HEK293 (cell line): ENCODE data around the gene HOXA10.

ENCODE experiments used
- FEZF1 ChIP-seq: fragments of 450-650 bp; formaldehyde crosslinking; IDR thresholded peaks from 2 replicates; pipeline ENCODE4 v1.5.1; 2016; ENCODE audit warnings: missing biosample characterization, missing genetic modification characterization
- GFI1B ChIP-seq: fragments of 450-650 bp; formaldehyde crosslinking; IDR thresholded peaks from 2 replicates; pipeline ENCODE4 v1.5.1; 2016; ENCODE audit warnings: missing biosample characterization, missing genetic modification characterization
- GLIS2 ChIP-seq: fragments of 450-650 bp; formaldehyde crosslinking; IDR thresholded peaks from 2 replicates; pipeline ENCODE4 v1.5.1; 2016; ENCODE audit warnings: missing biosample characterization, missing genetic modification characterization
- KLF8 ChIP-seq: fragments of 450-650 bp; formaldehyde crosslinking; IDR thresholded peaks from 2 replicates; pipeline ENCODE4 v1.5.1; 2016; ENCODE audit warnings: missing biosample characterization, missing genetic modification characterization
- MYNN ChIP-seq: fragments of 450-650 bp; formaldehyde crosslinking; IDR thresholded peaks from 2 replicates; pipeline ENCODE4 v1.5.1; 2016; ENCODE audit warnings: missing biosample characterization, missing genetic modification characterization, borderline replicate concordance
- RBAK ChIP-seq: fragments of 450-650 bp; formaldehyde crosslinking; IDR thresholded peaks from 2 replicates; pipeline ENCODE4 v1.5.1; 2016; ENCODE audit warnings: missing biosample characterization, missing genetic modification characterization
- SCRT2 ChIP-seq: fragments of 450-650 bp; formaldehyde crosslinking; IDR thresholded peaks from 2 replicates; pipeline ENCODE4 v1.5.1; 2016; ENCODE audit warnings: missing biosample characterization, missing genetic modification characterization
- SP2 ChIP-seq: fragments of 450-650 bp; formaldehyde crosslinking; IDR thresholded peaks from 2 replicates; pipeline ENCODE4 v1.5.1; 2016; ENCODE audit warnings: missing biosample characterization, missing genetic modification characterization
- SP3 ChIP-seq: fragments of 450-650 bp; formaldehyde crosslinking; IDR thresholded peaks from 2 replicates; pipeline ENCODE4 v1.5.1; 2016; ENCODE audit warnings: missing biosample characterization, missing genetic modification characterization
- WT1 ChIP-seq: fragments of 450-650 bp; formaldehyde crosslinking; IDR thresholded peaks from 2 replicates; pipeline ENCODE4 v1.5.1; 2016; ENCODE audit warnings: missing biosample characterization, missing genetic modification characterization
- ZFP41 ChIP-seq: fragments of 450-650 bp; formaldehyde crosslinking; IDR thresholded peaks from 2 replicates; pipeline ENCODE4 v1.5.1; 2016; ENCODE audit warnings: missing biosample characterization, missing genetic modification characterization, borderline replicate concordance
- ZNF221 ChIP-seq: fragments of 450-650 bp; formaldehyde crosslinking; IDR thresholded peaks from 2 replicates; pipeline ENCODE4 v1.5.1; 2017; ENCODE audit warnings: missing biosample characterization, missing genetic modification characterization, borderline replicate concordance
- ZNF248 ChIP-seq: fragments of 450-650 bp; formaldehyde crosslinking; IDR thresholded peaks from 2 replicates; pipeline ENCODE4 v1.5.1; 2017; ENCODE audit warnings: missing biosample characterization, missing genetic modification characterization
- ZNF423 ChIP-seq: fragments of 450-650 bp; formaldehyde crosslinking; IDR thresholded peaks from 2 replicates; pipeline ENCODE4 v1.5.1; 2016; ENCODE audit warnings: missing biosample characterization, missing genetic modification characterization
- ZNF501 ChIP-seq: fragments of 450-650 bp; formaldehyde crosslinking; IDR thresholded peaks from 2 replicates; pipeline ENCODE4 v1.5.1; 2016; ENCODE audit warnings: missing biosample characterization, missing genetic modification characterization
- ZNF548 ChIP-seq: fragments of 450-650 bp; formaldehyde crosslinking; IDR thresholded peaks from 2 replicates; pipeline ENCODE4 v1.5.1; 2016; ENCODE audit warnings: missing biosample characterization, missing genetic modification characterization
- ZNF624 ChIP-seq: fragments of 450-650 bp; formaldehyde crosslinking; IDR thresholded peaks from 2 replicates; pipeline ENCODE4 v1.5.1; 2017; ENCODE audit warnings: missing biosample characterization, missing genetic modification characterization
- ZNF837 ChIP-seq: fragments of 450-650 bp; formaldehyde crosslinking; IDR thresholded peaks from 2 replicates; pipeline ENCODE4 v1.5.1; 2016; ENCODE audit warnings: missing biosample characterization, missing genetic modification characterization
- ZXDB ChIP-seq: fragments of 450-650 bp; formaldehyde crosslinking; IDR thresholded peaks from 2 replicates; pipeline ENCODE4 v1.5.1; 2016; ENCODE audit warnings: missing biosample characterization, missing genetic modification characterization
- TF ChIP-seq, protein P1 (sequence below): fragments of 450-650 bp; formaldehyde crosslinking; IDR thresholded peaks from 2 replicates; pipeline ENCODE4 v1.5.1; 2016; ENCODE audit warnings: missing biosample characterization, missing genetic modification characterization
- TF ChIP-seq, protein P2 (sequence below): fragments of 450-650 bp; formaldehyde crosslinking; IDR thresholded peaks from 2 replicates; pipeline ENCODE4 v1.5.1; 2017; ENCODE audit warnings: missing biosample characterization, mild to moderate bottlenecking, missing genetic modification characterization, moderate library complexity
- TF ChIP-seq, protein P3 (sequence below): fragments of 450-650 bp; formaldehyde crosslinking; IDR thresholded peaks from 2 replicates; pipeline ENCODE4 v1.5.1; 2016; ENCODE audit warnings: missing biosample characterization, missing genetic modification characterization
- TF ChIP-seq, protein P4 (sequence below): fragments of 450-650 bp; formaldehyde crosslinking; optimal IDR thresholded peaks from 2 replicates; pipeline ENCODE3; 2016; ENCODE audit warnings: missing biosample characterization, mild to moderate bottlenecking, missing genetic modification characterization

HOXA10 gene

DNA sequence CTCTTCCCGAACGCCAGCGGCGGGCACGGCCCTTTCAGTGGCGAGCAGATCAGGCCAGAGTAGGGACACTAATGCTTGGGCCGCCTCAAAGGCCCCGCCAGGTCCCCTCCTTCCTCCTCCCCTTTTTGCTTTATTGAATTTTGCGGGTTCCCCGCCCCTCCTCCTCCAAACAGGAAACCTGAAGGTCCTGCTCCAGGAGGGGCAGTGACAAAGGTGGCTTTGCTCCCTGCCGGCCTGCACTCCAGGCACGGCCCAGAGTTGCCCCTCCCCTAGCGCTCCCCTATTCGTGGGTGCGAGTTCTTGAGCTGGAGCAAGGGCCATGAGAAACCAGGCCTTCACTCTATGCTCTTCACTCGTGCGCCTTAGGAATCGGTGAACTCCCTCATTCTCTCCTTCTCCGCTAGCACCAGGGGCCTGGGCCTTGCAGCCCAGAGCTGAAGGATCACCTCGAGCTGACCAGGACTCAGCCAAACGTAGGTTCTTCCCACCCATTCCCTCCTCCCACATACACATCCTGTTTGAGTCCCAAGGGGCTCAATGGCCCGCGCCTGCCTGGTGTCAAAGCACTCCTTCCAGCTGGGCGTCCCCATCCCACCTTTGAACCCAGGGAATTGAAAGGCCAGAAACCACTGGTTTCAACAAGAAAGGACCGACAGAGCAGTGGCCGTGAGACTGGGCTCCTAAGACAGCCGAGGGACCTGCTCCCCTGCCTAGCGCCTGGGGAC, 25.9 kb downstream of the HOXA10 start (continued):
- TF ChIP-seq, protein P1, sequence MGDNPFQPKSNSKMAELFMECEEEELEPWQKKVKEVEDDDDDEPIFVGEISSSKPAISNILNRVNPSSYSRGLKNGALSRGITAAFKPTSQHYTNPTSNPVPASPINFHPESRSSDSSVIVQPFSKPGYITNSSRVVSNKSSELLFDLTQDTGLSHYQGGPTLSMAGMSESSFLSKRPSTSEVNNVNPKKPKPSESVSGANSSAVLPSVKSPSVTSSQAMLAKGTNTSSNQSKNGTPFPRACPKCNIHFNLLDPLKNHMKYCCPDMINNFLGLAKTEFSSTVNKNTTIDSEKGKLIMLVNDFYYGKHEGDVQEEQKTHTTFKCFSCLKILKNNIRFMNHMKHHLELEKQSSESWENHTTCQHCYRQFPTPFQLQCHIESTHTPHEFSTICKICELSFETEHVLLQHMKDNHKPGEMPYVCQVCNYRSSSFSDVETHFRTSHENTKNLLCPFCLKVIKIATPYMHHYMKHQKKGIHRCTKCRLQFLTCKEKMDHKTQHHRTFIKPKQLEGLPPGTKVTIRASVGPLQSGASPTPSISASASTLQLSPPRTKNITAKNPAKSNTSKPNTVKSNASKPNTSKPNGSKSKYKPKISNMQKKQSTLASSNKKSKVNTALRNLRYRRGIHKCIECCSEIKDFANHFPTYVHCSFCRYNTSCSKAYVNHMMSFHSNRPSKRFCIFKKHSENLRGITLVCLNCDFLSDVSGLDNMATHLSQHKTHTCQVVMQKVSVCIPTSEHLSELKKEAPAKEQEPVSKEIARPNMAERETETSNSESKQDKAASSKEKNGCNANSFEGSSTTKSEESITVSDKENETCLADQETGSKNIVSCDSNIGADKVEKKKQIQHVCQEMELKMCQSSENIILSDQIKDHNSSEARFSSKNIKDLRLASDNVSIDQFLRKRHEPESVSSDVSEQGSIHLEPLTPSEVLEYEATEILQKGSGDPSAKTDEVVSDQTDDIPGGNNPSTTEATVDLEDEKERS (tag by site-specific recombination): no peak
- peak; percentile 69 for TF ChIP-seq SP3
- TF ChIP-seq ZNF248: no peak
- TF ChIP-seq ZNF221: no peak
- TF ChIP-seq MYNN (tag by site-specific recombination): no peak
- TF ChIP-seq SCRT2 (tag by site-specific recombination): no peak
- peak; percentile 72 for TF ChIP-seq SP2 (tag by site-specific recombination)
- peak; percentile 53 for TF ChIP-seq WT1
- TF ChIP-seq ZXDB (tag by site-specific recombination): peak; percentile 24; the same call in 1 of the 2 replicates
- peak; percentile 60 for TF ChIP-seq GLIS2 (tag by site-specific recombination)
- TF ChIP-seq ZNF624 (tag by site-specific recombination): no peak
- no peak for TF ChIP-seq ZNF548 (tag by site-specific recombination)
- no peak for TF ChIP-seq ZNF837 (tag by site-specific recombination)
- peak; percentile 14; the same call in 1 of the 2 replicates for TF ChIP-seq FEZF1
- TF ChIP-seq ZFP41 (tag by site-specific recombination): no peak
- peak; percentile 15; the same call in 1 of the 2 replicates for TF ChIP-seq ZNF501
- TF ChIP-seq, protein P2, sequence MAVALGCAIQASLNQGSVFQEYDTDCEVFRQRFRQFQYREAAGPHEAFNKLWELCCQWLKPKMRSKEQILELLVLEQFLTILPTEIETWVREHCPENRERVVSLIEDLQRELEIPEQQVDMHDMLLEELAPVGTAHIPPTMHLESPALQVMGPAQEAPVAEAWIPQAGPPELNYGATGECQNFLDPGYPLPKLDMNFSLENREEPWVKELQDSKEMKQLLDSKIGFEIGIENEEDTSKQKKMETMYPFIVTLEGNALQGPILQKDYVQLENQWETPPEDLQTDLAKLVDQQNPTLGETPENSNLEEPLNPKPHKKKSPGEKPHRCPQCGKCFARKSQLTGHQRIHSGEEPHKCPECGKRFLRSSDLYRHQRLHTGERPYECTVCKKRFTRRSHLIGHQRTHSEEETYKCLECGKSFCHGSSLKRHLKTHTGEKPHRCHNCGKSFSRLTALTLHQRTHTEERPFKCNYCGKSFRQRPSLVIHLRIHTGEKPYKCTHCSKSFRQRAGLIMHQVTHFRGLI (tag by site-specific recombination): no peak
- TF ChIP-seq, protein P3, sequence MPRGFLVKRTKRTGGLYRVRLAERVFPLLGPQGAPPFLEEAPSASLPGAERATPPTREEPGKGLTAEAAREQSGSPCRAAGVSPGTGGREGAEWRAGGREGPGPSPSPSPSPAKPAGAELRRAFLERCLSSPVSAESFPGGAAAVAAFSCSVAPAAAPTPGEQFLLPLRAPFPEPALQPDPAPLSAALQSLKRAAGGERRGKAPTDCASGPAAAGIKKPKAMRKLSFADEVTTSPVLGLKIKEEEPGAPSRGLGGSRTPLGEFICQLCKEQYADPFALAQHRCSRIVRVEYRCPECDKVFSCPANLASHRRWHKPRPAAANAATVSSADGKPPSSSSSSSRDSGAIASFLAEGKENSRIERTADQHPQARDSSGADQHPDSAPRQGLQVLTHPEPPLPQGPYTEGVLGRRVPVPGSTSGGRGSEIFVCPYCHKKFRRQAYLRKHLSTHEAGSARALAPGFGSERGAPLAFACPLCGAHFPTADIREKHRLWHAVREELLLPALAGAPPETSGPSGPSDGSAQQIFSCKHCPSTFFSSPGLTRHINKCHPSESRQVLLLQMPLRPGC: no peak
- TF ChIP-seq KLF8: peak; percentile 36; the same call in 1 of the 2 replicates
- TF ChIP-seq GFI1B (tag by site-specific recombination): no peak
- TF ChIP-seq, protein P4, sequence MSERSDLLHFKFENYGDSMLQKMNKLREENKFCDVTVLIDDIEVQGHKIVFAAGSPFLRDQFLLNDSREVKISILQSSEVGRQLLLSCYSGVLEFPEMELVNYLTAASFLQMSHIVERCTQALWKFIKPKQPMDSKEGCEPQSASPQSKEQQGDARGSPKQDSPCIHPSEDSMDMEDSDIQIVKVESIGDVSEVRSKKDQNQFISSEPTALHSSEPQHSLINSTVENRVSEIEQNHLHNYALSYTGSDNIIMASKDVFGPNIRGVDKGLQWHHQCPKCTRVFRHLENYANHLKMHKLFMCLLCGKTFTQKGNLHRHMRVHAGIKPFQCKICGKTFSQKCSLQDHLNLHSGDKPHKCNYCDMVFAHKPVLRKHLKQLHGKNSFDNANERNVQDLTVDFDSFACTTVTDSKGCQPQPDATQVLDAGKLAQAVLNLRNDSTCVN (tag by site-specific recombination): peak; percentile 62
- no peak for TF ChIP-seq RBAK (tag by site-specific recombination)
- no peak for TF ChIP-seq ZNF423 (tag by site-specific recombination)
- TF ChIP-seq, all 188 proteins: peak for 29
